ENCODE data around the gene CCDC97. TPM values are rescaled to one million over a fixed set of nuclear protein-coding genes. Genes with fewer than 3 reads are reported as not detected.

CCDC97 gene
- total RNA-seq, 1 experiment from 2014 or later = 39.4 TPM

GRCh38 chr19:41311072-41311471 is 1.1 kb downstream of the CCDC97 start:
- Histone ChIP-seq H3K9me3 (ENCODE audit: control insufficient read depth, low read depth, low read length) (no peaks in the 10 kb centered on the region), H3K79me2 (ENCODE audit: insufficient read depth, low read length) (no peaks in the 10 kb centered on the region), H4K8ac (replicated peaks; ENCODE audit: insufficient read length, low read depth, low read length) (no peak overlapping the region), H3K27ac (ENCODE audit: insufficient read length, low read depth, low read length) (no peak overlapping the region), H2AFZ (ENCODE audit: low read length) (no peak overlapping the region), H2BK12ac (ENCODE audit: insufficient read length, low read depth, low read length) (no peak overlapping the region), H2AK5ac (ENCODE audit: insufficient read length, low read length) (no peak overlapping the region), H3K18ac (ENCODE audit: insufficient read length, low read depth, low read length) (no peak overlapping the region), H2BK120ac (ENCODE audit: low read depth, low read length, poor library complexity, severe bottlenecking) (no peak overlapping the region), H3T11ph (ENCODE audit: low read length) (no peak overlapping the region), H3K79me1 (ENCODE audit: insufficient read depth, low read depth, low read length, poor library complexity, severe bottlenecking) (no peaks in the 10 kb centered on the region), H2BK5ac (ENCODE audit: insufficient read length, low read length) (no peak overlapping the region), H3K4ac (ENCODE audit: low read depth, low read length) (no peak overlapping the region), H3K4me1 (ENCODE audit: insufficient read depth, low read length) (no peaks in the 10 kb centered on the region), H3K56ac (ENCODE audit: insufficient read length, low read depth, low read length) (no peak overlapping the region), H3K23ac (ENCODE audit: insufficient read length, low read depth, low read length) (no peak overlapping the region), H3K14ac (ENCODE audit: insufficient read depth, low read length) (no peak overlapping the region), H4K91ac (ENCODE audit: insufficient read length, low read depth, low read length) (no peak overlapping the region), H3K4me2 (ENCODE audit: insufficient read depth, insufficient read length, low read length) (peak overlapping the region; percentile 92), H2BK20ac (ENCODE audit: low read depth, low read length, poor library complexity, severe bottlenecking) (no peak overlapping the region), H2BK15ac (ENCODE audit: low read depth, low read length) (no peak overlapping the region), H4K5ac (ENCODE audit: insufficient read length, low read depth, low read length) (no peak overlapping the region), H3K9ac (ENCODE audit: extremely low read depth, insufficient read length, low read length) (peak overlapping the region; percentile 17), H4K20me1 (ENCODE audit: control insufficient read depth, insufficient read depth, insufficient read length) (peaks cover 2% of the 10 kb centered on the region), H3K23me2 (ENCODE audit: insufficient read length, low read depth, low read length, poor library complexity, severe bottlenecking) (peaks cover 12% of the 10 kb centered on the region), H3K27me3 (ENCODE audit: insufficient read depth, low read length) (no peaks in the 10 kb centered on the region)
- Mint-ChIP-seq H3K27me3 (ENCODE audit: low read depth) (peaks cover 1% of the 10 kb centered on the region; the same call in 1 of the 2 replicates), H3K4me1 (peaks cover 20 to 33% of the 10 kb centered on the region in 2 experiments), H3K27ac (peak overlapping the region in 1 of 3 experiments; percentile 23; a peak in 1 of 7 replicates), H3K4me3 (peak overlapping the region; percentile 92 to 98; a peak in 4 of 5 replicates), H3K9me3 (peaks cover 0 to 3% of the 10 kb centered on the region in 2 experiments; a peak in 1 of 5 replicates), H3K36me3 (ENCODE audit: insufficient read depth in 1 of 3, low read depth in 3 of 3) (peaks cover 19 to 49% (median 48%) of the 10 kb centered on the region in 3 experiments)
- TF ChIP-seq CTCF (conservative IDR thresholded peaks at IDR 0.05) = no peak
- WGBS (ENCODE audit: extremely low coverage, insufficient read length, low lambda C conversion rate) = no CpG with 5 or more reads among the region's 5 CpGs
- DNase-seq = no peak

Data from H9 (cell line).